HG03521 (cell line): Measurements from ENCODE around the gene C12orf43.

Source experiments
- ATAC-seq: cut with Tn5 transposase; IDR thresholded peaks from one replicate; pipeline ENCODE4 v1.9.1; 2021; ENCODE audit warnings: mild to moderate bottlenecking, moderate library complexity; ENCODE audit not compliant: unreplicated experiment

The C12orf43 gene

DNA sequence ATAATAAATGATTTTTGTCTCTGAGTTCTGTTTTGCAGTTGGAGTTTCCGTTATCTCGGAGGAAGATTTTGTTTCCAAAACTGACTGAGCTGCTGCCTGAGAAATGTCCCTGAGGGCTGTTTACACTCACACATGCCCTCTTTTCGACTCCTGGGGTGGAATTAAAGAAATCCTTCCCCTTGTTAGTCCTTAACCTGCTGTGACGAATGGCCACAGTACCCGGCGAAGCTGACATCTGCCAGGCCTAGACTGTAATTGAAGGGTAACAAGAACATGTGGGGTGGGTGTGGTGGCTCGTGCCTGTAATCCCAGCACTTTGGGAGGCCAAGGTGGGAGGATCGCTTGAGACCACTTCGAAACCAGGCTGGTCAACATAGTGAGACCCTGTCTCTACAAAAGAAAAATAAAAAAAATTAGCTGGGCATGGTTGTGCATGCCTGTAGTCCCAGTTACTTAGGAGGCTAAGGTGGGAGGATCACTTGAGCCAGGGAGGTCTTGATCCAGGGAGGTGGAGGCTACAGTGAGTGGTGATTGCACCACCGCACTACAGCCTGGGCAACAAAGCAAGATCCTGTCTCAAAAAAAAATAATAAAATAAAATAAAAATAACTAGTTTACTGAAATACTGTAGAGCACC, 14.4 kb upstream of the C12orf43 start:
- ATAC-seq = no peak

DNA sequence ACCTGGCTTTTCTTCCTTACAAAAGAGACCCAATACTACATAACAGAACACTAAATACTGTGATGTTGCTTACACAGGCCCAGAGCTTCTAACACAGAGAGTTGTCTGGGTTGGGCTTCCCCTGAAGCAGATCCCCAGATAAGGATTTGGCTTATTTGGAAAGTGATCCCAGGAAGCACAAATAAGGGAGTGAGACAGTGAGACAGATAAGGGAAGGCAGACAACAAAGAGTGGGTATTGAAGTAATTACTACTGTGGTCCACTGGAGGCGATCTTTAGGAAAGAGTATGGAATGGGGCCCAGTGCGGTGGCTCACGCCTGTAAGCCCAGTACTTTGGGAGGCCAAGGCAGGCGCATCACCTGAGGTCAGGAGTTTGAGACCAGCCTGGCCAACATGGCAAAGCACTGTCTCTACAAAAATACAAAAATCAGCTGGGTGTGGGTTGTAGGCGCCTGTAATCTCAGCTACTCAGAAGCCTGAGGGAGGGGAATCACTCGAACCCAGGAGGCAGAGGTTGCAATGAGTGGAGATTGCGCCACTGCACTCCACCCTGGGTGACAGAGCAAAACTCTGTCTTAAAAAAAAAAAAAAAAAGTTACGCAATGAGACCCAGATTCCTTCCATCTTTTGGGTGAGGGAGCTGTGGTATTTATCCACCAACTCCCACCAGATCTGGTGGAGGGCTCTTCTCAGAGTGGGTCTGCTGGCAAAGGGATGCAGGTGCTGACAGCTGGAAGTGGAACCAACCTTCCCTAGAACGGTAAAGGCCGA, 10.2 kb upstream of the C12orf43 start:
- no peak for ATAC-seq

DNA sequence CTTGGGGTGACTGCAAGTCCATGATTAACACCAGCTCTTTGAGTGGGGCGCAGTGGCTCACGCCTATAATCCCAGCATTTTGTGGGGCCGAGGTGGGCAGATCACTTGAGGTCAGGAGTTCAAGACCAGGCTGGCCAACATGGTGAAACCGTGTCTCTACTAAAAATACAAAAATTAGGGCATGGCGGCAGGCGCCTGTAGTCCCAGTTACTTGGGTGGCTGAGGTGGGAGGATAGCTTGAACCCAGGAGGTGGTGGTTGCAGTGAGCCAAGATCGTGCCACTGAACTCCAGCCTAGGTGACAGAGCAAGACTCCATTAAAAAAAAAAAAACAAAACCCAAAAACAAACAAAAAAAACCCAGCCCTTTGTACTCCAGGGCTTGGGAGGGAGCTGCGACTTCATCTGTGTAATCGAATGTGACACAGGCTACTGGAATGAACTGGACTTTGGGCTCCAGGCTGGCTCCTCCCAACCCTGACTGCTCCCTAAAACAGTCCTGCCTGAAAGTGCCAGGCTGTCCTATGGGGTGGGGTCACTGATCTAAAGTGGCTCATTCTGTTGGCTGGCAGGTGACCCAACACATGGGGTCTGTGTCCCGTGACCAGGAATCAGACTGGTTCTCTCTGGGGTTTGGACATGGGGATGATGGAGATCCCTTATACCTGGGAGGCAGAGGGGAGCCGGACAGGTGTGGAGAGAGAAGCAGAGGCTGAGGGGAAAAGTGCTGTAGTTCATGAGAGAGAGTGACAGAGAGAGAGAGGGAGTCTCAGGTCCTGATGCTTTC, 9.3 kb upstream of the C12orf43 start:
- ATAC-seq = no peak

DNA sequence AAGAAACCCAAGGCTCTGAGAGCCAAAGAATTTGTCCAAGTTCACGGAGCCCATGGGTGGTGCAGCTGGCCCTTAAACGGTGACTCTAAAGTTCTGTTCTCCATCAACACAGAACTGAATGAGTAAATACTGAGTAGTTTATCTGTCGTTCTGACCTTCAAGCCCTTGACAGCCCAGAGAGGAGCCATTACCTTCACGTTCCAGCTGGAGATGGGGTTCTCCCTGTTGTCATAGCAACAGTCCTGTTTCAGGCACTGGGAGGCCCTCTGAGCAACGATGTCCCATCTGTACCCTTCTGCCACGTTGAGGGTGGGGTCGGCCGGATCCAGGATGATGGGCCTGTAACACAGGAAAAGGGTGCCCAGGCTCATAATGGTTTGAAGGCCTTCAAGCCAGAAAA, 7.5 kb upstream of the C12orf43 start:
- ATAC-seq = no peak

DNA sequence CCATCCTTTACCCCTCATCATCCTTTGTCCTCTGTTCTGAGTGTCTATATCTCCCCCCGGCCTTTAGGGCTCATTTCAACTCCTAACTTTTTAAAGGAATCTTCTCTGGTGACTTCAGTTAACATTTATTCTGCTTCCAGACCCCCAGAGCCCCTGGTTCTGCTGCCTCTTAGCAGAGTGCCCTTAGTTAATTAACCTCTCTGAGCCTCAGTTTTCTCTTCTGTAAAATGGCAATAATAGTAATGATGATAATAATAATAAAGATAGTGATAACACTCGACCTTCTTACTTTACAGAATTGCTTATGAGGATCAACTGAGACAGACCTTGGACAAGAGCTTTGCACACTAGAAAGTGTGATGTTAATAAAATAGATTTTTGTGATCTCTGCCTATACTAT, 6.4 kb upstream of the C12orf43 start:
- no peak for ATAC-seq

DNA sequence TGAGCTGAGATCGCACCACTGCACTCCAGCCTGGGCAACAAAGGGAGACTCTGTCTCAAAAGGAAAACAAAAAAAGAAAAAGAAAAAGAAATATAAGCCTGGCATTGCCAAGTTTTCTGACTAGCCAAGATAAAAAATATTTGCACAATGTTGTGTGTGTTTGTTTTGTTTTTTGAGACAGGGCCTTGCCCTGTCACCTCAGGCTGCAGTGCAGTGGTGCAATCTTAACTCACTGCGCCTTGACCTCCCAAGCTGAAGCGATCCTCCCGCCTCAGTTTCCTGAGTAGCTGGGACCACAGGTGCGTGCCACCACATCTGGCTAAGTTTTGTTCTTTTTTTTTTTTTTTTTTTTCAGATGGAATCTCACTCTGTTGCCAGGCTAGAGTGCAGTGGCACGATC, 5.5 kb upstream of the C12orf43 start:
- ATAC-seq = no peak

DNA sequence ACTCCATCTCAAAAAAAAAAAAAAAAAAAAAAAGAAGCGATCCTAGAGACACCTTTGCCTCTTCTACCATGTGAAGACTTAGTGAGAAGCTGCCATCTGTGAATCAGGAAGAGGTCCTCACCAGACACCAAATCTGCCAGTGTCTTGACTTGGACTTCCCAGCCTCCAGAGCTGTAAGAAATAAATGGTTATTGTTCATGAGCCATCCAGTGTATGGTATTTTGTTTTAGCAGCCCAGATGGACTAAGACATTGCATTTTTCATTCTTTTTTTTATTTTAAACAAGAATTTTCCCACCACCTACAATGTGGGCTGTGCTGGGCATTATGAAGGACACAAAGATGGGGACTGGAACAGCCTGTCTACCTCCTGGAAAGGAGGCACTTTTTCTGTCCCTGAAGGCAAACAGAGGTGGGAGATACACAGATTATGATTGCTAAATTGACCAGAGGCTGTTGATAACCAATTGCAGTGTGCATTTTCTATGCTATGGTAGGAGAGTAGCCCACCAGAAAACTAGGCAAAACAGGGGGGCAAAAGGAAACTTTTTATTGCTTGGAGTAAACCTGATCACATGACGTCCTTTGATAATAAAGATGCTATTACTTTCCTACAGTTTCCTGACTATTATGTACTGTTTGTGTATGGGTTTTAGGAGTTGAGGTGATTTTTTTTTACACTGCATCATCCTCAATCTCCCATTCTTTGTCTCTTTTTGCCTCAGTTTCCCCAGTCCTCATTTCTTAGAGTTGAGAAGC, 2.8 kb upstream of the C12orf43 start:
- no peak for ATAC-seq

DNA sequence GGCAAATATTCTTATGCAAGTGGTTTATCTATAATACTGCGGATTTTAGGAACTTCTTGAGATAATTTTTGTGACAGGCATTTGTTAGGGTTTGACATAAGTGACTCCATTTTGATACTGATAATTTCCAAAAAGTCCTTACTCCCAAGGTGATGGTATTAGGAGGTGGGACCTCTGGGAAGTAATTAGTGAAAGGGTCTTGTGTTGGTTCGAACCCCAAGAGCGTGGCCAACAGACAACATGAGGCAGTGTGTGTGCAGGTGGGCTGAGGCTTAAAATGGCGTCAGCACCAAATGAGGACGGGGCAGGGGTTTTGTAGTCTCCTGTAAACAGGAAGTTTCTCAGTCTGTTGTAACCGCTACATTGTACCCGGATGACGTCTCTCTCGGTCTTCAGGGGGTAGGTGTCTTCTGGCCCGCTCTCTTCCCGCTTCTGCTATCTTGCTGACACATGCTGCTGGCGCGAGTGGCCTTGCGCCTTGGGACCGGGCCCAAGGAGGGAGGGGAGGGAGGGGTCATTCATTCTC, 1.7 kb upstream of the C12orf43 start:
- no peak for ATAC-seq

DNA sequence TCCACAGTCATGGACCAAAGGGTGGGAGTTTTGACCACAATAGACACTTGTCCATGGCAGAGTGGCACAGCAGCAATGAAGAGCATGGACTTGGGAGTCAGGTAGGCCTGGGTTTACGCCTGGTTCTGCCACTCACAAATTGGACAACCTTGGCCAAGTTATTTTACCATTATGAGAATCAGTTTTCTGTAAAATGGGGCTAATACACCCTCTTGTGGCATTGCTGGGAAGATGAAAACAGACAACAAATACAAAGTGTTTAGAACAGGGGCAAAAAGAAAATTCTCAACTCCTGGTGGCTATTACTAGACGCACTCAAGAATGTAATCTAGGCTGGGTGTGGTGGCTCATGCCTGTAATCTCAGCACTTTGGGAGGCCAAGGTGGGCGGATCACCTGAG, 2.6 kb downstream of the C12orf43 start:
- ATAC-seq = no peak

DNA sequence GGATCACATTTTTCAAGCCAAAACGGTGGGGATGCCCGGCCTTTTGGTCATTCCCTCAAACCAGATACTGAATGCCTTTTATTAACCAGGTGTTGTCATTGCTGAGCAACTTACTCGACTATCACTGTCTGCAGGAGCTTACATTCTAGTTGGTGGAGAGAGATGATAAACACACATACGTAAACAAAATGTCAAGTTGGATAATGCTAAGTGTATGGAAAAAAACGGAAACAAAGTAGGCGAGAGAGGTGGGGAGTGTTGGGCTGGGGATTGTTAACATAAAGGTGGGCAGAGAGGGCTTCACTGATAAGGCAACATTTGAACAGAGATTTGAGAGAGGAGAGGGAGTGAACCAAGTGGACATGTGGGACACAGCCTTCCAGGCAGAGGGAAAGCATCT, 4.5 kb downstream of the C12orf43 start:
- no peak for ATAC-seq

DNA sequence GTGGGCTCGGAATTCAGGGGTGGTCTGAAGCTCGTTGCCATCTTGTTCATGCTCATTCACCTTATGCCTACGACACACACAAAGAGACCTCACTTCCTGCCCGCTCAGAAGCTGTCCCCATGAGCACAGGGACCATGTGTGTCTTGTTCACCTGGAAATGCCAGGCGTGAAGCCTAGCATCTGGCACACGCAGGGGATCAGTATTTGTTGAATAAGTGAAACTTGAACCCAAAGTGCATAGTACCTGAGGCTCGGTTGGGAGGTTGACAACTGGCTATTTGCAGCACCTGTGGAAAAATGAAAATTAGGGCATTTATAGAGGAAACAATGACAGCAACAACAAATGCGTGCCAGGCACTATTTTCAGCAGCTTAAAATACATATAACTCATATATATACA, 5.4 kb downstream of the C12orf43 start:
- no peak for ATAC-seq

DNA sequence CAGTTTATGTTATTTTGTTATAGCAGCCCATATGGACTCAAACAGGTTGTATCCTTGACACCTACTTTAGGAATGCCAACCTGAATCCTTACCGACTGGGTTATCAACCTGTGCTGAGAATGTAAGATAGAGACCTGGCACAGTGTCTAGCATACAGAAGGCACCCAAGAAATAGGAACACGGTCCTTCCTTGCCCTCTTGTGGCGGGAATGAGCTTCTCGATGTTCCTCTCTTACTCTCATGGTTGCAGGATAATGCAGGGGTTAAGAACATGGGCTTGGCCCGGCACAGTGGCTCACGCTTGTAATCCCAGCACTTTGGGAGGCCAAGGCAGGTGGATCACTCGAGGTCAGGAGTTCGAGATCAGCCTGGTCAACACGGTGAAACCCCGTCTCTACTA, 6.5 kb downstream of the C12orf43 start:
- no peak for ATAC-seq

DNA sequence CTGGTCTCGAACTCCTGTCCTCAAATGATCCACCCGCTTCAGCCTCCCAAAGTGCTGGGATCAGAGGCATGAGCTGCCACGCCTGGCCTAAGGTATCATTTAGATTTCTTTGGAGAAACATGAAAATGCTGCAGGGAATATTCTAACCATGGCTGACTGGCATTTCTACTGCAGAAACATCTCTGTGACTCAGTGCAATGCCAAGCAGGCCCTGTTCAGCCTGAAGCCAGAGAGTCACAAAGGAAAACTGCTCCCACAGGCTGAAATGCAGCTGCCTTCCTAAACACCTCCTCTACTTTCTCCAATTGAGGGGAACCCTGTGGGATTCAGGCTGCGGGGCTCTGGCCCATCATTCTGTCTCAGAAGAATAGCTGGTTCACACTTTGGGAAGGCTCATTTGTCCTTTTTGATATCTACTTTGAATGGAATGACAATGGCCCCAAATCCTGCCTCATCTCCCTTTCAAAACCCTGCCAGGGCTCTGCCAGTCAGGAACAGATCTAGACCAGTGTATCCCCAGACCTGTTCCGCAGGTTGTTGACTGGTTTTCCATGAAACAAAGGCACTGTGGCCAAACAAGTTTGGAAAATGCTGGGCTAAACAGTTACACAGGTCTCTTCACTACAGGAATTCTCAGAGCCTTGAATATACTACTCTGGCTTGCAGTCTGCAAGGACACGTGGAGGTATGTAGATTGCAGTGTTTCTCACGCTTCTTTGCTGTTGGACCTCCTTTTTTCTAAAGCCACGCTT, 7.8 kb downstream of the C12orf43 start:
- ATAC-seq = no peak

DNA sequence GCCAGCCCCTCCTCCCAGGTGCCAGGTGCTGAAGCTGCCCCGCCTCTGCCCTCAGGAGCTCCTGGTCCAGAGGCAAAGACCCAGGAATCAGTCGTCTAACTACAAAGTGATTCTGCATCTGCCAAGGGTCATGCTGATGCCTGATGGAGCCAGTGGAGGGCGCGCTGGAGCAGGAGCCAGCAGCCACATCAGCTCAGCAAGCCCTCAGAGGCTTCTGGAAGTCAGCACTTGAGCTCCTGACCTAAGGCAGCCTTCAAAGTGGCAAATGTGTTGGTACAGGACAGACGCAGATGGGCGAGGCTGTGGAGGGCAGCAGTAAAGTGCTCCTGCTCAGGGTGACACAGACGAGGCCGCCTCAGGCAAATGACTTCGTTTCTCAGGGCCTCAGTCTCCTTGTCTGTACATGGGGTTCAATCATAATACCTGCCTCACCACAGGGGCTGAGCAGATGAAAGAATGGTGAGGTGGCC, 10.9 kb downstream of the C12orf43 start:
- no peak for ATAC-seq

DNA sequence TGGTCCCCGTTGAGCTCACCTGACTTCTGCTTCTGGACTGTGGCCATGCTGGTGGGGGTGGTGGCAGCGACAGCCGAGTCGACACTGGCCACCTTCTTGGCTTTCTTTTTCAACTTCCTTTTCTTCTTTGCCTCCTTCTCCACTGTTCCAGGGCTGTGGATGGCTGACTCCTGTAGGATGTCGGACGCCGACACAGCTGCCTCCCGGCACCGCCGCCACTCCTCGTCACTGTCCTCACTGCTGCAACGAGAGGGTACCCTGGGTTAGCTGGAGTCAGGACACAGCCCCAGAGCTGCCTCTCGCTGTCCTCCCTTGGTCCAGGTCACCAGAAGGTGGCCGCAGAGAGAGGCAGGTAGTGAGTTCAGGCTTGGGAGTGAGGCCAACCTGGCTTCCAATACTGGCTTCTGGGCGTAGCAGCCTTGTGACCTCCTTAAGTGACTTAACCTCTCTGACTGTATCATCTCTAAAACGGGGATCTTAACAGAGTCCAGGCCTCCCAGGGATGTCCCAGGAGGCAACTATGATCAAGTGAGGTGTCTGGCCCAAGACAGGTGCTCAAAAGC, 12.0 kb downstream of the C12orf43 start:
- ATAC-seq = no peak

DNA sequence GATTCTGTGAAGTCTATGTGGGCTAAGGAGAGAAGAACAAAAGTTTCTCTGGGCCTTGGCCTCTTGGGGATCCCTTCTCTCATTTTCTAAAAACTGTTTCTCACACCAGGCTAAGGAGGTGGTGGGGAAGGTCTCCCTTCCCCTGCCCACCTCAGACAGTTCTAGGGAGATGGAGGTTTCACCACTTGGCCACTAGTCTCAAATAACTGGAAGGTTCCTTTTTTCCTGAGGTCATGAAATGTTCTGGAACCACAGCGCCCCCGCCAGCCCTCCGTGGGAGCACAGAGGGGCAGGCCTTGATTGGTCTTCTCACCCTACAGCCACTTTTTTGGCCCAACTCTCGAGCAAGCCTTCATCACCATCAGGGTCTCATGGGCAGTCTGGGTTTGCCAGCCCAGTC, 12.6 kb downstream of the C12orf43 start:
- ATAC-seq = no peak

DNA sequence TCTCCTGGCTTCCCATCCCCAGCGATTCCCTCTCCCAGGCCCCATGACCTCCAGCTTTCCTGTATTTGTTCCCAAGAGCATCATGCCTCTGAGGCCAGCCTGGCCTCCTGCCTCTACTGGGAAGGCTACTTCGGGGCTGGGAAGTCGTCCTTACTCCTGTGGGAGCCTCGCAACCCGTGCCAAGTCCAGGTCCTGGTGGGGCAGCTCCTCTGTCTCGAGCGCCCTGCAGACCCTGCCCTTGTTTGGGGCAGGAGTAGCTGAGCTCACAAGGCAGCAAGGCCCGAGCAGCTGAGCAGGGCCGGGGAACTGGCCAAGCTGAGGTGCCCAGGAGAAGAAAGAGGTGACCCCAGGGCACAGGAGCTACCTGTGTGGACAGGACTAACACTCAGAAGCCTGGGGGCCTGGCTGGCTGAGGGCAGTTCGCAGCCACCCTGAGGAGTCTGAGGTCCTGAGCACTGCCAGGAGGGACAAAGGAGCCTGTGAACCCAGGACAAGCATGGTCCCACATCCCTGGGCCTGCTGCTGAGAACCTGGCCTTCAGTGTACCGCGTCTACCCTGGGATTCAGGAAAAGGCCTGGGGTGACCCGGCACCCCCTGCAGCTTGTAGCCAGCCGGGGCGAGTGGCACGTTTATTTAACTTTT, 14.3 kb downstream of the C12orf43 start:
- no peak for ATAC-seq

DNA sequence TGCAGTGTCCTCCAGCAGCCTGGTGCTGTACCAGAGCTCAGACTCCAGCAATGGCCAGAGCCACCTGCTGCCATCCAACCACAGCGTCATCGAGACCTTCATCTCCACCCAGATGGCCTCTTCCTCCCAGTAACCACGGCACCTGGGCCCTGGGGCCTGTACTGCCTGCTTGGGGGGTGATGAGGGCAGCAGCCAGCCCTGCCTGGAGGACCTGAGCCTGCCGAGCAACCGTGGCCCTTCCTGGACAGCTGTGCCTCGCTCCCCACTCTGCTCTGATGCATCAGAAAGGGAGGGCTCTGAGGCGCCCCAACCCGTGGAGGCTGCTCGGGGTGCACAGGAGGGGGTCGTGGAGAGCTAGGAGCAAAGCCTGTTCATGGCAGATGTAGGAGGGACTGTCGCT, 15.2 kb downstream of the C12orf43 start:
- ATAC-seq = no peak

DNA sequence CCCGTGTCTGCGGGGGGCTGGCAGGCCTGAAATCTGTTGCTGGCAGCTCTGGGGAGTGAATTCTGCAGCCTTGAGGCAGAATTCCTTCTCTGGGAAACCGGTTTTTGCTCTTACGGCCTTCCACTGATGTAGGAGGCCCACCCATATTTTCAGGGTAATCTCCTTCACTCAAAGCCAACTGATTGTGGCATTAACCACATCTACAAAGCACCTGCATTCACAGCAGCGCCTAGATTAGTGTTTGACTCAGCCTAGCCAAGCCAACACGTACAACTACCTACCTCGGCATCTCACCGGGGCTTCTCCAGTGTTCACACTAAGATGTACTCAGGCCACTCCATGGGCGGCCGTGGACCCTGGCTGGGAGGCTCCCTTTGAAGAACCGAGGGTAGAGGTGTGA, 15.8 kb downstream of the C12orf43 start:
- ATAC-seq = no peak
